HepG2 (cell line): Measurements from ENCODE around the gene CHST1.

Source experiments
- ATF7 ChIP-seq, 2 experiments: fragments of 450-650 bp in 1 of 2; sonication (generic) in 1 of 2; formaldehyde crosslinking in 1 of 2; IDR thresholded peaks; 2 replicates each; pipeline versions ENCODE4 v1.4.0 to v1.6.1; 2016 to 2020; ENCODE audit warnings: antibody characterized with exemption in 1 of 2, mild to moderate bottlenecking in 1 of 2, missing genetic modification reagents in 1 of 2
- CEBPB ChIP-seq: IDR thresholded peaks from 2 replicates; pipeline ENCODE4 v1.6.1; 2011; ENCODE audit warnings: low read depth, low read length, improper control_type of control experiment, borderline replicate concordance
- NFIB ChIP-seq: sonication (generic); formaldehyde crosslinking; IDR thresholded peaks from 2 replicates; pipeline ENCODE4 v1.9.0; 2021; ENCODE audit warnings: missing genetic modification reagents, mild to moderate bottlenecking, borderline replicate concordance
- ZBTB1 ChIP-seq: sonication (generic); formaldehyde crosslinking; IDR thresholded peaks from 2 replicates; pipeline ENCODE4 v1.4.0; 2020; ENCODE audit warnings: missing genetic modification reagents, borderline replicate concordance
- ZNF260 ChIP-seq: sonication (generic); formaldehyde crosslinking; IDR thresholded peaks from 2 replicates; pipeline ENCODE4 v1.4.0; 2020; ENCODE audit warnings: missing genetic modification reagents, low read depth, mild to moderate bottlenecking, borderline replicate concordance
- ZNF674 ChIP-seq: sonication (generic); formaldehyde crosslinking; IDR thresholded peaks from 2 replicates; pipeline ENCODE4 v1.5.0; 2020; ENCODE audit warnings: low read depth, mild to moderate bottlenecking, missing genetic modification reagents
- TF ChIP-seq, protein P1 (sequence below): sonication (generic); formaldehyde crosslinking; IDR thresholded peaks from 2 replicates; pipeline ENCODE4 v1.4.0; 2020; ENCODE audit warnings: missing genetic modification reagents, borderline replicate concordance
- TF ChIP-seq, protein P2 (sequence below): sonication (generic); formaldehyde crosslinking; IDR thresholded peaks from 2 replicates; pipeline ENCODE4 v1.5.0; 2020; ENCODE audit warnings: mild to moderate bottlenecking, missing genetic modification reagents
- TF ChIP-seq, protein P3 (sequence below): sonication (generic); formaldehyde crosslinking; IDR thresholded peaks from 2 replicates; pipeline ENCODE4 v1.5.0; 2020; ENCODE audit warnings: mild to moderate bottlenecking, missing genetic modification reagents, borderline replicate concordance

DNA sequence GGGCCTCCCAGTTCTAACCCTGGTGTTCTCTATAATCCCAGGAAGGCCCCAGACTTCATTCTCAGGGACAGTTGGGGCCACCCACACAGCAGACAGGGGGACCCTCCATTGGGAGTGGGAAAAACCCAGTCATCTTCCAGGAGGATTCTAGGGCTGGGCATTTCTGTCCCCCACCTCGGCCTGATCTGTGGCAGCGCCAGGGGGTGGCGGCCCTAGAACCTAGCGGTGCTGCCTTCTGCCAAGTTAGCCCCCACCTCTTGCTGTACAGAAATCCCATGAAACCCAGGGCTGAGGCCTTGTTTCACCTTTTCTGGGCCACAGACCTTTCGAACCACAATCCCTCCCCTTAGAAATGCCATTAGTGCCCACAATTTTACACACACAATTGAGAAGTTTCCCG, 9.6 kb downstream of the CHST1 start:
- TF ChIP-seq ZNF260 (CRISPR knock-in tag): no peak
- TF ChIP-seq CEBPB: no peak
- TF ChIP-seq, protein P1, sequence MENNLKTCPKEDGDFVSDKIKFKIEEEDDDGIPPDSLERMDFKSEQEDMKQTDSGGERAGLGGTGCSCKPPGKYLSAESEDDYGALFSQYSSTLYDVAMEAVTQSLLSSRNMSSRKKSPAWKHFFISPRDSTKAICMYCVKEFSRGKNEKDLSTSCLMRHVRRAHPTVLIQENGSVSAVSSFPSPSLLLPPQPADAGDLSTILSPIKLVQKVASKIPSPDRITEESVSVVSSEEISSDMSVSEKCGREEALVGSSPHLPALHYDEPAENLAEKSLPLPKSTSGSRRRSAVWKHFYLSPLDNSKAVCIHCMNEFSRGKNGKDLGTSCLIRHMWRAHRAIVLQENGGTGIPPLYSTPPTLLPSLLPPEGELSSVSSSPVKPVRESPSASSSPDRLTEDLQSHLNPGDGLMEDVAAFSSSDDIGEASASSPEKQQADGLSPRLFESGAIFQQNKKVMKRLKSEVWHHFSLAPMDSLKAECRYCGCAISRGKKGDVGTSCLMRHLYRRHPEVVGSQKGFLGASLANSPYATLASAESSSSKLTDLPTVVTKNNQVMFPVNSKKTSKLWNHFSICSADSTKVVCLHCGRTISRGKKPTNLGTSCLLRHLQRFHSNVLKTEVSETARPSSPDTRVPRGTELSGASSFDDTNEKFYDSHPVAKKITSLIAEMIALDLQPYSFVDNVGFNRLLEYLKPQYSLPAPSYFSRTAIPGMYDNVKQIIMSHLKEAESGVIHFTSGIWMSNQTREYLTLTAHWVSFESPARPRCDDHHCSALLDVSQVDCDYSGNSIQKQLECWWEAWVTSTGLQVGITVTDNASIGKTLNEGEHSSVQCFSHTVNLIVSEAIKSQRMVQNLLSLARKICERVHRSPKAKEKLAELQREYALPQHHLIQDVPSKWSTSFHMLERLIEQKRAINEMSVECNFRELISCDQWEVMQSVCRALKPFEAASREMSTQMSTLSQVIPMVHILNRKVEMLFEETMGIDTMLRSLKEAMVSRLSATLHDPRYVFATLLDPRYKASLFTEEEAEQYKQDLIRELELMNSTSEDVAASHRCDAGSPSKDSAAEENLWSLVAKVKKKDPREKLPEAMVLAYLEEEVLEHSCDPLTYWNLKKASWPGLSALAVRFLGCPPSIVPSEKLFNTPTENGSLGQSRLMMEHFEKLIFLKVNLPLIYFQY: no peak
- no peak for TF ChIP-seq ZNF674
- no peak for TF ChIP-seq NFIB
- TF ChIP-seq, protein P2, sequence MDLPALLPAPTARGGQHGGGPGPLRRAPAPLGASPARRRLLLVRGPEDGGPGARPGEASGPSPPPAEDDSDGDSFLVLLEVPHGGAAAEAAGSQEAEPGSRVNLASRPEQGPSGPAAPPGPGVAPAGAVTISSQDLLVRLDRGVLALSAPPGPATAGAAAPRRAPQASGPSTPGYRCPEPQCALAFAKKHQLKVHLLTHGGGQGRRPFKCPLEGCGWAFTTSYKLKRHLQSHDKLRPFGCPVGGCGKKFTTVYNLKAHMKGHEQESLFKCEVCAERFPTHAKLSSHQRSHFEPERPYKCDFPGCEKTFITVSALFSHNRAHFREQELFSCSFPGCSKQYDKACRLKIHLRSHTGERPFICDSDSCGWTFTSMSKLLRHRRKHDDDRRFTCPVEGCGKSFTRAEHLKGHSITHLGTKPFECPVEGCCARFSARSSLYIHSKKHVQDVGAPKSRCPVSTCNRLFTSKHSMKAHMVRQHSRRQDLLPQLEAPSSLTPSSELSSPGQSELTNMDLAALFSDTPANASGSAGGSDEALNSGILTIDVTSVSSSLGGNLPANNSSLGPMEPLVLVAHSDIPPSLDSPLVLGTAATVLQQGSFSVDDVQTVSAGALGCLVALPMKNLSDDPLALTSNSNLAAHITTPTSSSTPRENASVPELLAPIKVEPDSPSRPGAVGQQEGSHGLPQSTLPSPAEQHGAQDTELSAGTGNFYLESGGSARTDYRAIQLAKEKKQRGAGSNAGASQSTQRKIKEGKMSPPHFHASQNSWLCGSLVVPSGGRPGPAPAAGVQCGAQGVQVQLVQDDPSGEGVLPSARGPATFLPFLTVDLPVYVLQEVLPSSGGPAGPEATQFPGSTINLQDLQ (CRISPR knock-in tag): no peak
- TF ChIP-seq, protein P3, sequence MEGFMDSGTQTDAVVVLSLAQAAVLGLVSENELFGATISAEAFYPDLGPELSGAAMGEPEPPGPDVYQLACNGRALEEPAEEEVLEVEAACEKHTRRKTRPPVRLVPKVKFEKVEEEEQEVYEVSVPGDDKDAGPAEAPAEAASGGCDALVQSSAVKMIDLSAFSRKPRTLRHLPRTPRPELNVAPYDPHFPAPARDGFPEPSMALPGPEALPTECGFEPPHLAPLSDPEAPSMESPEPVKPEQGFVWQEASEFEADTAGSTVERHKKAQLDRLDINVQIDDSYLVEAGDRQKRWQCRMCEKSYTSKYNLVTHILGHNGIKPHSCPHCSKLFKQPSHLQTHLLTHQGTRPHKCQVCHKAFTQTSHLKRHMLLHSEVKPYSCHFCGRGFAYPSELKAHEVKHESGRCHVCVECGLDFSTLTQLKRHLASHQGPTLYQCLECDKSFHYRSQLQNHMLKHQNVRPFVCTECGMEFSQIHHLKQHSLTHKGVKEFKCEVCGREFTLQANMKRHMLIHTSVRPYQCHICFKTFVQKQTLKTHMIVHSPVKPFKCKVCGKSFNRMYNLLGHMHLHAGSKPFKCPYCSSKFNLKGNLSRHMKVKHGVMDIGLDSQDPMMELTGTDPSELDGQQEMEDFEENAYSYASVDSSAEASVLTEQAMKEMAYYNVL: no peak
- TF ChIP-seq ATF7 (IDR thresholded peaks at IDR 0.05): no peak
- no peak for TF ChIP-seq ATF7 (CRISPR knock-in tag; IDR thresholded peaks at IDR 0.05)
- no peak for TF ChIP-seq ZBTB1
